ENCODE measurements around the gene TSLP. TPM values are rescaled to one million over a fixed set of nuclear protein-coding genes. Genes with fewer than 3 reads are reported as not detected.

The TSLP gene
- total and polyA plus RNA-seq, 2 donors (not counting 1 experiment from before 2014, with no cell fraction given), result not detected

- Mint-ChIP-seq H3K4me1 (no peaks in the 10 kb centered on the region), H3K27me3 (peaks cover 30% of the 10 kb centered on the region), H3K4me3 (no peak overlapping the region), H3K9me3 (ENCODE audit: insufficient read depth) (no peaks in the 10 kb centered on the region), H3K27ac (no peak overlapping the region)
- Histone ChIP-seq H3K4me2 (replicated peaks; ENCODE audit: low read depth, low read length, poor library complexity, severe bottlenecking) (no peak overlapping the region), H2AFZ (ENCODE audit: insufficient read depth, low read depth, low read length, poor library complexity, severe bottlenecking) (no peak overlapping the region), H3K27me3 (replicated peaks in 1 of 4; ENCODE audit: control extremely low read depth in 1 of 4, control insufficient read depth in 3 of 4, insufficient read depth in 4 of 4, low read length in 3 of 4) (peaks cover 0 to 4% (median 1%) of the 10 kb centered on the region in 4 experiments), H3K4me3 (ENCODE audit: control extremely low read depth in 1 of 5, extremely low read depth in 1 of 5, insufficient read depth in 1 of 5, low read depth in 2 of 5, low read length in 4 of 5) (no peak overlapping the region), H4K20me1 (ENCODE audit: control insufficient read depth, insufficient read depth, low read length, poor library complexity, severe bottlenecking) (no peaks in the 10 kb centered on the region), H3K27ac (ENCODE audit: low read length in 2 of 2) (no peak overlapping the region), H3K9me3 (ENCODE audit: control extremely low read depth in 1 of 3, control insufficient read depth in 2 of 3, insufficient read depth in 1 of 3, low read length in 2 of 3) (no peaks in the 10 kb centered on the region), H3K79me2 (ENCODE audit: control insufficient read depth, insufficient read depth, low read length) (no peaks in the 10 kb centered on the region), H3K4me1 (ENCODE audit: control insufficient read depth in 2 of 2, insufficient read depth in 2 of 2, low read length in 2 of 2) (no peaks in the 10 kb centered on the region), H3K9ac (ENCODE audit: low read length) (no peak overlapping the region), H3K36me3 (replicated peaks in 1 of 2; ENCODE audit: control extremely low read depth in 1 of 2, control insufficient read depth in 1 of 2, extremely low read depth in 1 of 2, insufficient read depth in 2 of 2, low read length in 1 of 2) (no peaks in the 10 kb centered on the region)
- no CpG with 5 or more reads among the region's 7 CpGs for WGBS (ENCODE audit: insufficient coverage)
- no peak for ATAC-seq (ENCODE audit: low read depth)
- ChIA-PET CTCF (no interaction called here), POLR2A (no interaction called here)
- DNase-seq, result no peak
- TF ChIP-seq CTCF (IDR thresholded peaks at IDR 0.05) (no peak), EZH2 (IDR thresholded peaks at IDR 0.05; ENCODE audit: borderline replicate concordance, insufficient read depth, low read depth, low read length, poor library complexity, severe bottlenecking) (no peak)
- intact Hi-C loops (cut with micrococcal nuclease), result no loop called here
These were observed 11.8 kb downstream of the TSLP start for GRCh38 chr5:111083323-111083722.

GRCh38 chr5:111092062-111092853, 20.7 kb downstream of the TSLP start, which contains the start of gene WDR36:
Gene WDR36 (plus strand): TSS chr5:111092348. CDS start chr5:111092457, 109 bp downstream.
- Histone ChIP-seq H3K27me3 (replicated peaks in 1 of 4; ENCODE audit: control extremely low read depth in 1 of 4, control insufficient read depth in 3 of 4, insufficient read depth in 4 of 4, low read length in 3 of 4) (peaks cover 0 to 7% (median 3%) of the 10 kb centered on the region in 4 experiments), H3K4me3 (ENCODE audit: control extremely low read depth in 1 of 5, extremely low read depth in 1 of 5, insufficient read depth in 1 of 5, low read depth in 2 of 5, low read length in 4 of 5) (peak within 1 kb of the TSS; percentile 87 to 94 (median 91)), H3K79me2 (ENCODE audit: control insufficient read depth, insufficient read depth, low read length) (peaks cover 28% of the 10 kb centered on the region), H2AFZ (ENCODE audit: insufficient read depth, low read depth, low read length, poor library complexity, severe bottlenecking) (peak within 1 kb of the TSS; percentile 98), H3K4me2 (replicated peaks; ENCODE audit: low read depth, low read length, poor library complexity, severe bottlenecking) (peak within 1 kb of the TSS; percentile 82), H3K9me3 (ENCODE audit: control extremely low read depth in 1 of 3, control insufficient read depth in 2 of 3, insufficient read depth in 1 of 3, low read length in 2 of 3) (no peaks in the 10 kb centered on the region), H3K27ac (ENCODE audit: low read length in 2 of 2) (peak within 1 kb of the TSS; percentile 70 to 73), H3K9ac (ENCODE audit: low read length) (peak within 1 kb of the TSS; percentile 87), H4K20me1 (ENCODE audit: control insufficient read depth, insufficient read depth, low read length, poor library complexity, severe bottlenecking) (peaks cover 6% of the 10 kb centered on the region), H3K4me1 (ENCODE audit: control insufficient read depth in 2 of 2, insufficient read depth in 2 of 2, low read length in 2 of 2) (peaks cover 13 to 24% of the 10 kb centered on the region in 2 donors), H3K36me3 (replicated peaks in 1 of 2; ENCODE audit: control extremely low read depth in 1 of 2, control insufficient read depth in 1 of 2, extremely low read depth in 1 of 2, insufficient read depth in 2 of 2, low read length in 1 of 2) (peaks cover 2 to 7% of the 10 kb centered on the region in 2 experiments)
- Mint-ChIP-seq H3K27me3 (peaks cover 6% of the 10 kb centered on the region), H3K9me3 (ENCODE audit: insufficient read depth) (no peaks in the 10 kb centered on the region), H3K4me3 (peak within 1 kb of the TSS; percentile 97), H3K4me1 (peaks cover 25% of the 10 kb centered on the region), H3K27ac (peak within 1 kb of the TSS; percentile 74)
- ATAC-seq (ENCODE audit: low read depth) (peak; percentile 94), DNase-seq (peak; percentile 93)
- intact Hi-C loops (cut with micrococcal nuclease), result loop anchor here (1.0 to 5.0 kb wide), 5 partner anchors 353 to 1403 kb away; partner anchors contain the start of genes MAN2A1, NREP, SLC25A46 and STARD4
- WGBS (ENCODE audit: insufficient coverage), result 1% methylated on average over 48 of the region's 50 CpGs
- no peak for TF ChIP-seq EZH2 (IDR thresholded peaks at IDR 0.05; ENCODE audit: borderline replicate concordance, insufficient read depth, low read depth, low read length, poor library complexity, severe bottlenecking)
- ChIA-PET POLR2A (no interaction called here), CTCF (interaction anchor here (0.6 to 1.7 kb wide), 2 partner anchors 191 to 351 kb away, joined by 3 to 4 read pairs; no protein-coding TSS in a partner anchor)

Measured in B cell (primary cell).